NCI-H345 (cell line): ENCODE measurements around the gene ITGB6.
"Not testable (repeated sequence)": the region's sequence is repeated elsewhere in the genome, so short reads cannot be mapped to it uniquely, and the experiment has no call there.

Source experiments
- DNase-seq: peaks from one replicate; lab custom pipeline; 2025; lab: John Stamatoyannopoulos, UW

Gene ITGB6

GRCh38 chr2:160139991-160140390 lies 60.1 kb downstream of the ITGB6 start:
- no peak for DNase-seq

DNA sequence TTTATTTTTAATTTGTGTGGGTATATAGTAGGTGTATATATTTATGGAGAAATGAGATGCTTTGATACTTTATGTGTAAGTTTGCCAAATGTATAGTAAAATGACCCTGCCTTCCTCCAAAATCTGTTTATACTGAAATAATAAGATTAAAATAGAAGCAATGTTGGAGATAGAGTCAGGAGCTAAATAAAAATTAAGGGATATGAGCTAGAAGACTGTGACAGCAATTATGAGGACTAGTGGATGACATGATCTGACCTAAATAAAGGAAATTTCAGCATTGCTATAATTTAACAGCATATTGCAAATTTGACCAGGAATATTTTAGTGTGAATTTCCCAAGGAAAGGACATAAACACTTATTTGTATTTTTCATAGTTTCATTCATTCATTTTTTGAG lies 60.7 kb downstream of the ITGB6 start:
- DNase-seq: no peak

- DNase-seq: no peak
These were observed 61.7 kb downstream of the ITGB6 start for GRCh38 chr2:160138406-160138805.

- DNase-seq: no peak
These were observed 62.6 kb downstream of the ITGB6 start for GRCh38 chr2:160137464-160137863.

DNA sequence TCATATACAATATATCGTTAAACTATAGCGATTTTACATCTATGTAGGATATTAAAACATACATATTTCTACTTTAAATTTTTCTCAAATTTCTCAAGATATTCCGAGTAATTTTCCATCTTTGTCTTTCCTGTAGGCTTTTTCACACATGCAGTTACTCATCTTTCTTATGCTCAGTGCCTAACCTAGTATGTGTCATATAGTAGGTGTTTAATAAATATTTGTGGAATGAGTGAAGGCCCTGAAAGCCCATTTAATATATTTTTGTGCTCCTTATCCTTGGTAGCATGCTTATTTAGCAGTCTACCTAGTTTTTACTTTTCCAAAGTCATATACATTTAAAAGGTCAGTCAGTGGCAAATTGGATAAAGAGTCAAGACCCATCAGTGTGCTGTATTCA lies 67.3 kb downstream of the ITGB6 start:
- DNase-seq: no peak

DNA sequence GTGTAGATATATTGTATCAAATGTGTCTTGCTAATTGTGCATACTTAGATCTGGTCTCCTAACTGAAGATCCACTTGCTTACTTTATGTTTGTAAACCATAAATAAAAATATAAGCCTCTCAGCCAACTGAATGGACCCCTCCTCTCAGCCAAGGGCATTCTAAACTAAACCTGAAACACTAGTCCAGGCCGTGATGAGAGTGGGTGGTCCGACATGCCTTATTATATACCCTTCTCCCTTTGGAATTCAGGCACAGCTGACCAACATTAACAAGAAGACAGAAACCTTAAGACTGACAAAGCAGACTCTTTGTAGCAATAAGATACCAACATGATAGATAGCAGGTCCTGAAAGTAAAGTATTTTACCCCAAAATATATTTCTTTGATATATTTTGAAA lies 73.3 kb downstream of the ITGB6 start:
- no peak for DNase-seq

- no peak for DNase-seq
These were observed 73.8 kb downstream of the ITGB6 start for GRCh38 chr2:160126315-160126714.

DNA sequence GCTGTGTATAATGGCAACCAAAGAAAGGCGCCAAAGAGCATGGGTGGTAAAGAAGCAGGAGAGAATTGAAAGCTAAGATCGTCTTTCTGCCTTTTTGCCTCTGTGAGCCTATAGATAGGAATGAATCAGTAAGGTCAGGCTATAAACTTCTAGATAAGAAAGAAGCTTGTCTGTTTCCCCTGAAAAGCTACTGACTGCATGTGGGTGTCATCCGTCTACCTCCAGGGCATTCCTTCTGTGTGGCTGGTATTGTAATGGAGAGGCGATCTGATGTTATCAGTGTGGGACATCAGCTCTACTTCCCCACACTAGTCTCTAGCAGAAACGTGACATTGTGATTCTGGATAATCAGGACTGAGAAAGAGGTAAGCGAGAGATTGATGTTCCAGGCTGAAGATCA lies 74.2 kb downstream of the ITGB6 start:
- no peak for DNase-seq

DNA sequence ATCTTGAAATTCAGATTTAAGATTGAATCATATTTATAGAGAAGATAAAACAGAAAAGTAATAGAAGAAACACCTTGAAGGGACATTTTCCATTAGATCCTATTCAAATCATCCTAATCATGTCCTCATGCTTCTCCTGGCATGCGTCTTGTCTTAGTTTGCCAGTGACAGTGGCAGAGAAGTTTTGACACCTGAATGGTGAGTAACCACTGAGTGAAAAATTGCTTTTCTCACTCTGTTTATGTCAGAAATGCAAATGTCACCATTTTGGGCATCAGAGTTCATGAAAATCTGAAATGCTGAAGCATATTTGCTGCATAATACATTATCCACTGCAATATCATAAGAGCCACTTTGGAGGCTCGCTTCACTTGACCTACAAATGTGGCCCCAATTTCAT lies 74.7 kb downstream of the ITGB6 start:
- DNase-seq: no peak

DNA sequence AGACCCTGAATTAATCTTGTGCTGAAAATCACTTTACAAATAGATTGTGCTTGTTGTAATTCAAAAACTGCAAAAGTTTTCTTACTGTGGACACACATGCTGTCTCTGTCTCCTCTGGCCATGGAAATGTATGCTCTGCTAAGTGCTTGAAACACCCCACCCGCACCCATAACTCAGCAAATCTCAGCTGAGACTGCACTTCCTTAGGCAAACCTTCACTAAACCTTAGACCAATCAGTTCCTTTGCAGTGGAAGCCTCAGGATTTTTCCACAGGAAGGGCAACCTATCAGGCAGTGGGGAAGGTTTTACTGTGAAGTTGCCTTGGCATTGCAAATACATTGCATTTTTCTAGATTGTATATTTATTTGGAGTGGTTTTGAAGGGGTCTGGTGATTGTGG lies 75.5 kb downstream of the ITGB6 start:
- no peak for DNase-seq

GRCh38 chr2:160114721-160115120 lies 85.4 kb downstream of the ITGB6 start:
- not testable (repeated sequence) for DNase-seq

DNA sequence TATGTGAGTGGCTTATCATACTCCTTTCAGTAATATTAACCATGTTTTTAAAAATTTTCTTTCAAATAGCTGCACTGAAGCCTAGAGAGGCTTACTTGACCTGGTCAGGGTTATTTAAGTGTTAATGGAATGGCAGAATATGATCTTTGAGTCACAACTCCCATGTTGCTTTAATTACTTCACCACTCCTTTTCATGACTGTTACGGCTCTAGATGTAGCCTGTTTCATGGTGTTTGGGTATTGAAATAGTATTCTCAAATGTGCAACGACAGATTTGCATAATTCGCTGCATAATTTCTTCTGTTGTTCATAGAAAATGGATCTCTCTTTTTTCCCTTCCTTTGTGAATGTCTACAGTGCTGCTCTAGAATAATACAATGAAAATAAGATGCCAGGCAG lies 86.1 kb downstream of the ITGB6 start:
- DNase-seq: no peak

GRCh38 chr2:160111951-160112798 lies 87.9 kb downstream of the ITGB6 start:
- DNase-seq: no peak

DNA sequence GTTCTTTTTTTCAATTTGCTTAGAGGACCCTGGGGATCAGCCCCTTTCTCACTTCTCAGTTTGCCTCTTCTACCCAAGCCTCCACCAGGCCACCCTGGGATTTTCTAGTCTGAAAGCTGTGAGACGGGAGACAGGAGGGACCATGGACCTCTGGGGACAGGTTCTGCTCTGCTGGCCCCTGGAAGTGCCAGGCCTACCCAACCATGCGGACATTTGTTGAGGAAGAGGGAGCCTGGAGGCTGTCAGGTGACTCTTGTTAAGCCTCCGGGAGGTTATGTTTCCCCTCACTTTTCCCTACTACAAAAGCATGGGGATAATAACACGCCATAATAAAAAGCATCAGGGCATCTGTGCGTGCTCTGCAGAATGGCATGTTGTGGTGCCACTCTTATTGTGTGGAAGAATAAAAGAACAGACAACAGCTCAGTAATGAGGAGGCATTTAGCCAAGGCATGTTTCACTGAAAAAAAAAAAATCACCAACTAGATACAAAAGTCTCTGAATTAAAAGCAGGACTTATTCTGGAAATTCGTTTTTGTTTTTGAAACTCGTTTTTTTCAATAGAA lies 89.3 kb downstream of the ITGB6 start:
- peak; percentile 27 for DNase-seq

DNA sequence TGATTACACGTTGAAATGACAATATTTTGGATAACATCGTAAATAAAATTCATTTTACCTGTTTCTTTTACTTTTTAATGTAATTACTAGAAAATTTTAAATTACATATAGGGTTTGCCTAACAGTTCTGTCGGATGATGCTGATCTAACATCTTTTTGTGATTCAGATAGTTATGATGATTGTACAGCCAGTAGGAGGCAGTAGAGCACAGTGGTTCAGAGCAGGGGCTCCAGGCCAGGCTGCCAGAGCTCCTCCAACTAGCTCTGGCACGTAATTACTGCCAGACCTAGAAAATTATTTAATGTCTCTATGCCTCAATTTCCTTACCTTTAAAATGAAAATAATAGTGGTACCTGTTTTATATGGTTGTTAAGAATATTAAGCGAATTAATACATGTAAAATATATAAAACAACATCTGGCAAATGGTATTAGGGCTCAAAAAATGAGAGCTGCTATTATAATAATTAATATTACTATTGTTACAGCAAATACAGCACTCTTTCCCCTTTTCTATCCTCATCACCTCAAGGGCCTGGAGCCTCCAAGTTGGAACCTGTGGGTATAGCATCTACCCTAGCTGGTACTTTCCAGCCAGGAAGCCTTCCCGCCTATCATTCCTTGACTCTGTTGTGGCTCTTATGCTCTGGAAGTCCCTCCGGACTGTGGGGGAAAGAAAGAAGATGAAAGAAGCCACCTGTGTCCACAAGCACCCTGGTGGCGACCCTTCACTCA lies 90.0 kb downstream of the ITGB6 start:
- peak; percentile 51 for DNase-seq

GRCh38 chr2:160109243-160109642 lies 90.8 kb downstream of the ITGB6 start:
- no peak for DNase-seq

DNA sequence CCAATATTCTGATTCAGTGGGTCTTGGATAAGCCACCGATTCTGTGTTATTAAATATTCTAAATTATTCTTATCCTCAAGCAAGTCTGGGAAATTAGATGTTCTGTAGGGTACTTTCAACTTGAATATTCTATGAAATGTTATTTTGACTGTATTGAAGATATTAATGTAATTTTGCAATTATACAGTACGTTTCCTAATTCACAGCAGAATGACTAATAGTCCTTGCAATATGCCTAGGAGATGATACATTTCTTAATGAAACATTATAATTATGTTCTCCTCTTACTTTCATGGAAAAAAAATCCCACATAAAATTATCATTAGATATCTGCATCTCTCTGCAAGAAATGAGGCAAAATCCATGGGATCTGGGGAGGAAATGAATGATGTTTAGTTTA lies 91.4 kb downstream of the ITGB6 start:
- no peak for DNase-seq

DNA sequence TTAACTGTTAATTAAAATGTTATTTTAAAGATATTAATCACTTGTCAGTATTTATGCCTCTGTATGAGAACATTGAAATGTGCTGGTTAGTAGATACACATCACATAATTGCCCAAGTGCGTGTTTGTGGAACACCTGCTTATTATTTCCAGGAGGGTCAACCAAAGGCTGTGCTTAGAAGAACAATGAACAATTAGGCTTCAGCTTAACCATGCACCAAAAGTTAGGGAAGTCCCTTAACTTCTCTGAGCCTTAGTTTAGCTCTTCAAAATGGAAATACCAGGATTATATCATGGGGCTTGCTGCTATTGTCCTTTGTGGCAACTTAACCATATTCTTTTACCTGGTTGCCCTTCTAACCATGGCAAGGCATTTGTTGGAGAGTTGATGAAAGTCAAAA lies 94.7 kb downstream of the ITGB6 start:
- no peak for DNase-seq

- no peak for DNase-seq
These were observed 96.0 kb downstream of the ITGB6 start for GRCh38 chr2:160104115-160104514.

GRCh38 chr2:160097326-160097725 lies 102.7 kb downstream of the ITGB6 start:
- no peak for DNase-seq

DNA sequence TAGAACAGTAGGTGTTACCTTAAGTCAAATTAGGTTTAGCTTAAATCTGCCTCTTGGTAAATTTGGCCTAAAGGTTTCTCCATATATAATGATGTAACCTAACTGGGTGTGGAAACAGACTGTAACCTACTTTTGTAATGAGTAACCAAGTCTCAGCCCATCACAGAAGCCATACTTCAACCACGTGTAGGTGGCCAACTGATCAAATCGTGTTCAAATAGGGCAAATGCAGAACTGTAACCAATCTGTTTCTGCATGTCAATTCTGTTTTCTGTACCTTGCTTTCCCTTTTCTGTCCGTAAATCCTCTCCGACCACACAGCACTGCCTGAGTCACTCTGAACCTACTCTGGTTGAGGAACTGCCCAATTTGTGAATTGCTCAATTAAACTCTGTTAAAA lies 103.7 kb downstream of the ITGB6 start:
- DNase-seq: no peak

GRCh38 chr2:160092445-160092844 lies 107.6 kb downstream of the ITGB6 start:
- no peak for DNase-seq

- DNase-seq: no peak
These were observed 108.7 kb downstream of the ITGB6 start for GRCh38 chr2:160091381-160091780.
